ENCODE measurements around the gene ITCH.
"Not testable (repeated sequence)": the region's sequence is repeated elsewhere in the genome, so short reads cannot be mapped to it uniquely, and the experiment has no call there.

The ITCH gene

GRCh38 chr20:34495916-34496315 lies 132.8 kb downstream of the ITCH start:
- TF ChIP-seq CTCF (IDR thresholded peaks at IDR 0.05; ENCODE audit: low read depth, low read length) = no peak
- no peak for DNase-seq (ENCODE audit: extremely low read depth, low read depth)

GRCh38 chr20:34497596-34497995 lies 134.5 kb downstream of the ITCH start:
- DNase-seq (ENCODE audit: extremely low read depth, low read depth) = not testable (repeated sequence)

GRCh38 chr20:34500823-34501222 lies 137.8 kb downstream of the ITCH start:
- no peak for DNase-seq (ENCODE audit: extremely low read depth, low read depth)
- TF ChIP-seq CTCF (IDR thresholded peaks at IDR 0.05; ENCODE audit: low read depth, low read length) = no peak

GRCh38 chr20:34506480-34506879 lies 143.4 kb downstream of the ITCH start:
- TF ChIP-seq CTCF (IDR thresholded peaks at IDR 0.05; ENCODE audit: low read depth, low read length) = no peak

GRCh38 chr20:34507702-34508413 lies 144.8 kb downstream of the ITCH start:
- DNase-seq (ENCODE audit: extremely low read depth, low read depth) = no peak
- no peak for TF ChIP-seq CTCF (IDR thresholded peaks at IDR 0.05; ENCODE audit: low read depth, low read length)

More at GRCh38 chr20:34506480-34506879, 143.4 kb downstream of the ITCH start:
- no peak for DNase-seq (ENCODE audit: extremely low read depth, low read depth)

- TF ChIP-seq CTCF (IDR thresholded peaks at IDR 0.05; ENCODE audit: low read depth, low read length) = no peak
Observed at GRCh38 chr20:34510575-34510974, 147.5 kb downstream of the ITCH start.

GRCh38 chr20:34511891-34512265 lies 148.8 kb downstream of the ITCH start:
- TF ChIP-seq CTCF (IDR thresholded peaks at IDR 0.05; ENCODE audit: low read depth, low read length) = no peak
- DNase-seq (ENCODE audit: extremely low read depth, low read depth) = no peak

More at GRCh38 chr20:34510575-34510974, 147.5 kb downstream of the ITCH start:
- no peak for DNase-seq (ENCODE audit: extremely low read depth, low read depth)

All from AG09319 (cell line).